ENCODE data around the gene CYLD. TPM values are rescaled to one million over a fixed set of nuclear protein-coding genes. Genes with fewer than 3 reads are reported as not detected.

Gene CYLD
- total and polyA plus RNA-seq, 2 donors (not counting 1 experiment from before 2014, with no cell fraction given) = 30.0 to 160 TPM

DNA sequence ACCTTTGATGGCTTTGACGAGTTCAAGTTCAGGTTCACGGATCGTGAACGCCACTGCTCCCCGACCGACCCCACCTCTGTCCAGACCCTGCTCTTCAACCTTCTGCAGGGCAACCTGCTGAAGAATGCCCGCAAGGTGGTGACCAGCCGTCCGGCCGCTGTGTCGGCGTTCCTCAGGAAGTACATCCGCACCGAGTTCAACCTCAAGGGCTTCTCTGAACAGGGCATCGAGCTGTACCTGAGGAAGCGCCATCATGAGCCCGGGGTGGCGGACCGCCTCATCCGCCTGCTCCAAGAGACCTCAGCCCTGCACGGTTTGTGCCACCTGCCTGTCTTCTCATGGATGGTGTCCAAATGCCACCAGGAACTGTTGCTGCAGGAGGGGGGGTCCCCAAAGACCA lies 30.8 kb upstream of the CYLD start:
- DNase-seq (no peak), ATAC-seq (ENCODE audit: low read depth) (no peak)
- H3K9ac ChIP-seq (ENCODE audit: low read length) = no peak overlapping the region
- H3K27me3 ChIP-seq (replicated peaks in 1 of 4; ENCODE audit: control extremely low read depth in 1 of 4, control insufficient read depth in 3 of 4, insufficient read depth in 4 of 4, low read length in 3 of 4) = no peaks in the 10 kb centered on the region
- 98% methylated on average over 21 of the region's 21 CpGs for WGBS (ENCODE audit: insufficient coverage)
- no peaks in the 10 kb centered on the region for H4K20me1 ChIP-seq (ENCODE audit: control insufficient read depth, insufficient read depth, low read length, poor library complexity, severe bottlenecking)
- ChIA-PET POLR2A (no interaction called here), CTCF (interaction anchor here (0.5 kb wide), 1 partner anchor 390 kb away, joined by 3 read pairs; no protein-coding TSS in a partner anchor)
- no peaks in the 10 kb centered on the region for H3K36me3 ChIP-seq (replicated peaks in 1 of 2; ENCODE audit: control extremely low read depth in 1 of 2, control insufficient read depth in 1 of 2, extremely low read depth in 1 of 2, insufficient read depth in 2 of 2, low read length in 1 of 2)
- no peak overlapping the region for H3K27ac Mint-ChIP-seq
- H2AFZ ChIP-seq (ENCODE audit: insufficient read depth, low read depth, low read length, poor library complexity, severe bottlenecking) = no peak overlapping the region
- H3K4me2 ChIP-seq (replicated peaks; ENCODE audit: low read depth, low read length, poor library complexity, severe bottlenecking) = no peak overlapping the region
- no peaks in the 10 kb centered on the region for H3K27me3 Mint-ChIP-seq
- H3K4me1 ChIP-seq (ENCODE audit: control insufficient read depth in 2 of 2, insufficient read depth in 2 of 2, low read length in 2 of 2) = peaks cover 14 to 23% of the 10 kb centered on the region in 2 donors
- no peak overlapping the region for H3K27ac ChIP-seq (ENCODE audit: low read length in 2 of 2)
- H3K79me2 ChIP-seq (ENCODE audit: control insufficient read depth, insufficient read depth, low read length) = no peaks in the 10 kb centered on the region
- intact Hi-C loops (cut with micrococcal nuclease) = no loop called here
- no peak overlapping the region for H3K4me3 ChIP-seq (ENCODE audit: control extremely low read depth in 1 of 5, extremely low read depth in 1 of 5, insufficient read depth in 1 of 5, low read depth in 2 of 5, low read length in 4 of 5)
- H3K9me3 ChIP-seq (ENCODE audit: control extremely low read depth in 1 of 3, control insufficient read depth in 2 of 3, insufficient read depth in 1 of 3, low read length in 2 of 3) = peaks cover 0 to under 1% (median 0%) of the 10 kb centered on the region in 3 donors
- peaks cover 20% of the 10 kb centered on the region for H3K4me1 Mint-ChIP-seq
- TF ChIP-seq EZH2 (IDR thresholded peaks at IDR 0.05; ENCODE audit: borderline replicate concordance, insufficient read depth, low read depth, low read length, poor library complexity, severe bottlenecking) (no peak), CTCF (IDR thresholded peaks at IDR 0.05) (no peak)
- H3K9me3 Mint-ChIP-seq (ENCODE audit: insufficient read depth) = peaks cover 3% of the 10 kb centered on the region
- no peak overlapping the region for H3K4me3 Mint-ChIP-seq

GRCh38 chr16:50711862-50712559 lies 29.9 kb upstream of the CYLD start:
- WGBS (ENCODE audit: insufficient coverage) = 99% methylated on average over 25 of the region's 25 CpGs
- H3K4me2 ChIP-seq (replicated peaks; ENCODE audit: low read depth, low read length, poor library complexity, severe bottlenecking) = no peak overlapping the region
- intact Hi-C loops (cut with micrococcal nuclease) = no loop called here
- ChIA-PET POLR2A (no interaction called here), CTCF (no interaction called here)
- Mint-ChIP-seq H3K4me3 (no peak overlapping the region), H3K27ac (no peak overlapping the region), H3K27me3 (no peaks in the 10 kb centered on the region), H3K4me1 (peaks cover 20% of the 10 kb centered on the region), H3K9me3 (ENCODE audit: insufficient read depth) (no peaks in the 10 kb centered on the region)
- no peak overlapping the region for H3K4me3 ChIP-seq (ENCODE audit: control extremely low read depth in 1 of 5, extremely low read depth in 1 of 5, insufficient read depth in 1 of 5, low read depth in 2 of 5, low read length in 4 of 5)
- no peak overlapping the region for H3K9ac ChIP-seq (ENCODE audit: low read length)
- H2AFZ ChIP-seq (ENCODE audit: insufficient read depth, low read depth, low read length, poor library complexity, severe bottlenecking) = no peak overlapping the region
- no peaks in the 10 kb centered on the region for H4K20me1 ChIP-seq (ENCODE audit: control insufficient read depth, insufficient read depth, low read length, poor library complexity, severe bottlenecking)
- ATAC-seq (ENCODE audit: low read depth) = no peak
- no peaks in the 10 kb centered on the region for H3K36me3 ChIP-seq (replicated peaks in 1 of 2; ENCODE audit: control extremely low read depth in 1 of 2, control insufficient read depth in 1 of 2, extremely low read depth in 1 of 2, insufficient read depth in 2 of 2, low read length in 1 of 2)
- H3K27ac ChIP-seq (ENCODE audit: low read length in 2 of 2) = no peak overlapping the region
- H3K79me2 ChIP-seq (ENCODE audit: control insufficient read depth, insufficient read depth, low read length) = no peaks in the 10 kb centered on the region
- peaks cover 14 to 23% of the 10 kb centered on the region in 2 donors for H3K4me1 ChIP-seq (ENCODE audit: control insufficient read depth in 2 of 2, insufficient read depth in 2 of 2, low read length in 2 of 2)
- no peak for DNase-seq
- H3K27me3 ChIP-seq (replicated peaks in 1 of 4; ENCODE audit: control extremely low read depth in 1 of 4, control insufficient read depth in 3 of 4, insufficient read depth in 4 of 4, low read length in 3 of 4) = no peaks in the 10 kb centered on the region
- TF ChIP-seq CTCF (IDR thresholded peaks at IDR 0.05) = no peak
- no peak for TF ChIP-seq EZH2 (IDR thresholded peaks at IDR 0.05; ENCODE audit: borderline replicate concordance, insufficient read depth, low read depth, low read length, poor library complexity, severe bottlenecking)
- H3K9me3 ChIP-seq (ENCODE audit: control extremely low read depth in 1 of 3, control insufficient read depth in 2 of 3, insufficient read depth in 1 of 3, low read length in 2 of 3) = no peaks in the 10 kb centered on the region
